Limb (tissue), 2 donors: ENCODE results near the gene GLIS2.

Experiments used
- DNase-seq, 2 donors: peaks; one replicate each; pipeline ENCODE4 v3.0.0-alpha.2; 2016; ENCODE audit errors: extremely low spot score in 2 of 2

The GLIS2 gene

DNA sequence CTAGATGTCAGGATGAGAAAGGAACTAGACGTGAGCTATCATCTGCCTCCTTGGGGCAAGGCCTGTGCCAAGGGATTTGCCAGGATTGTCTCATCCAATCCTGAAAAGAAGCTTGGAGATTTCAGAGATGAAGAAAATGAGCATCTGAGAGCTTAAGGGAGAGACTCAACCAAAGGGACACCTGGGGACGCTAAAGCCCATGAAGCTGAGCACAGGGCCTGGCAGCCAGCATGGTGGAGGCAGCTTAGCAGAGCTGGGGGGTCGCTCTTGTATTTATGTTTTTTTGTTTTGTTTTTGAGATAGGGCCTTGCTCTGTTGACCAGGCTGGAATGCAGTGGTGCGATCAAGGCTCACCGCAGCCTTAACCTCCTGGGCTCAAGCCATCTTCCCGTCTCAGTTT is 18.4 kb upstream of the GLIS2 start:
- DNase-seq: no peak

DNA sequence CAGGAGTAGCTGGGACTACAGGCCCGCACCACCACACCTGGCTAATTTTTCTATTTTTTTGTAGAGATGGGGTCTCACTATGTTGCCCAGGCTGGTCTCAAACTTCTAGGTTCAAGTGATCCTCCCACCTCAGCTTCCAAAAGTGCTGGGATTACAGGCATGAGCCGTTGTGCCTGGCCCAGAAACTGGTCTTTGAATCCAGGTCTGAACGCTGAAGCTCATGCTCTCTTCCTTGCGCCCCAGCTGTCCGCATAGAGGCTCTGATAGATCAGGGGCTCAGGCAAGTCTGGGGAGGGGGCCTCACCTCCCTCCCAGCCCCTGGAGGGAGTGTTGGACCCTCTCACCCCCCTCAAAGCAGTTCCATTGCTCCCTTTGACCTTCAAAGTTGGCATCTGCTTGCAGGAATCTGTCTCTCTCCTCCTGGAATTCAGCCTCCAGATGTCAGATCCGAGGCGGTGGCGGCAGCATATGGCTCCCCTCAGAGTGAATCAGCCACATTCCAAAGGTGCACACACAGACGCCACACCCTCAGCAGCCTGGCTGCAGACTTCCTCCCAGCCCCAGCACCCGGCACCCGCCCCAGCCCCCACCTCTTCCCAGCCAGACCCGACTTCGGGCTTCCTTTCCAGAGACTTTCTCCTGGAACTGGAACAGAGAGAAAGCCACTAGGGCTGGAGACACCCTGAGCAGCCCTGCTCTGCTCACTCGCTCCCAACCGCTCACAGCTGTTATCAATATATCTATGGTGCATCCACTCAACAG is 16.9 kb upstream of the GLIS2 start:
- peak; percentile 81 to 83 for DNase-seq

DNA sequence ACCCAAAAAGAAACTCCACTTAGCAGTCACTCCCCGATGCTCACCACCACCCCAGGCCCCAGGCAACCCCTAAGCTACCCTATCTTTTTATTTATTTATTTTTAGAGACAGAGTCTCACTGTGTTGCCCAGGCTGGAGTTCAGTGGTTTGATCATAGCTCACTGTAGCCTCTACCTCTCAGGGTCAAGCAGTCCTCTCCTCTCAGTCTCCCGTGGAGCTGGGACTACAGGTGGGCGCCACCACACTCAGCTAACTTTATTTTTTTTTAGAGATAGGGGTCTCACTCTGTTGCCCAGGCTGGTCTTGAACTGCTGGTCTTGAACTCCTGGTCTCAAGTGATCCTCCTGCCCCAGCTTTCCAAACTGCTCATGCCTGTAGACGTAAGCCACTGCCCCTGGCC is 14.7 kb upstream of the GLIS2 start:
- no peak for DNase-seq

DNA sequence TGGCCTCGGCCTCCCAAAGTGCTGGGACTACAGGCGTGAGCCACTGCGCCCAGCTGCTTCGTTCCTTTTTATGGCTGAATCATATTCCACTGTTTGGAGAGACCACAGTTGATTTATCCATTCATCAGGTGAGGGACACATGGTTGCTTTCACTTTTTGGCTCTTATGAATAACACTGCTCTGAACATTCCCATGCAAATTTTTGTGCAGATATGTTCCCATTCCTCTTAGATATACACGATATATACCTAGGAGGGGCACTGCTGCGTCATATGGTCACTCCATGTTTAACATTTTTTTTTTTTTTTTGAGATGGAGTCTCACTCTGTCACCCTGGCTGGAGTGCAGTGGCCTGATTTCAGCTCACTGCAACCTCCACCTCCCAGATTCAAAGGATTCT is 13.9 kb upstream of the GLIS2 start:
- no peak for DNase-seq

DNA sequence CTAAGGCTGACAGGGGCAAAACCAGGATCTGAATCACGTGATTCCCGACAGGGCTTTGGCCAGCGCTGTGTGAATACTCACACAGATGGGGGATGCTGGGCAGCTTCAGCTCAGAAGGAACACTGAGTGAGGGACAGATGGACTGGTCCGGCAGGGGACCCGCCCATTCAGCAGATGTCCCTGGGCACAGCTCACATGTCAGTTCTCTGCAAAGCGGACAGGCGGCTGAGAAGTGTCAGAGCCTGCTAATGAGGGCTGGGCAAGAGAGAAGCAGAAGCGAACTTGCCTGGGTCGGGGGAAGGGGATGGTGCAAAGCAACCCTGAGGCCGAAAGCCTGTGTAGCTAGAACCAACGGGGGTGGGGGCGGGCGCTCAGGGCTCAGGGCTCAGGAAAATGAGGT is 11.9 kb upstream of the GLIS2 start:
- peak; percentile 38 to 40 for DNase-seq

DNA sequence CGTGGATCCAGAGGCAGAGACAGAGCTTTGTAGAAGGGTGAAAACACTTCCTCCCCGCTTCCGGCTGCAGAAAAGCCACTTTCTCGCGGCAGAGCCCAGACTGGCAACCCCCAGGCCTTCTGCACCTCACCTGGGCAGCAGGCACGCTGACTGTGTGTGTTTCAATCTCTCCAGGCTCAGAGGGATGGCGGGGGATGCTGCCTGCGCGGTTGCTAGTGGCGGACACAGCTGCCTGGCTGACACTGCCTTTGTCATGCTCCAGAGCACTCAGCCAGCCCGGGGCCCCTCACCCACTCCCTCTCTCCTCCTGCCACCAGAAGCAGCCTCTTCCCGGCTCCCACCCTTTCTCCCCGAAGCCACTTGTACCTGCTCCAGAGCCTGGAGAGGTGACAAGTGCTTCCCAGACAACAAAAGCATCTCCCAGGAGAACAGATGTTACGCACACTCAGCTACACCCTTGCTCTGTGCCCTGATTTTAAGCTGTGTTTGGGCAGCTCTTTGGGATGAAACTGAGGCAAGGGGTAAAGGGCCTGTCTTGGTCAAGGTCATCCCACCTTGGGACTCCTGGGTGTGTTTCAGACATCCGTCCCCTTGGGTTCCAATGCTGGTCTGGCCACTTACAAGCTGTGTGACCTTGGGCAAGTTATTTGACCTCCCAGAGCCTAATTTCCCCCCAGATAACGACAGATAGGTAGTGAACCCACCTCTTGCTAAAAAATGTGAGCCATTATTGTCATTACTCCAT is 9.2 kb upstream of the GLIS2 start:
- peak in 1 of 2 donors; percentile 53 for DNase-seq

DNA sequence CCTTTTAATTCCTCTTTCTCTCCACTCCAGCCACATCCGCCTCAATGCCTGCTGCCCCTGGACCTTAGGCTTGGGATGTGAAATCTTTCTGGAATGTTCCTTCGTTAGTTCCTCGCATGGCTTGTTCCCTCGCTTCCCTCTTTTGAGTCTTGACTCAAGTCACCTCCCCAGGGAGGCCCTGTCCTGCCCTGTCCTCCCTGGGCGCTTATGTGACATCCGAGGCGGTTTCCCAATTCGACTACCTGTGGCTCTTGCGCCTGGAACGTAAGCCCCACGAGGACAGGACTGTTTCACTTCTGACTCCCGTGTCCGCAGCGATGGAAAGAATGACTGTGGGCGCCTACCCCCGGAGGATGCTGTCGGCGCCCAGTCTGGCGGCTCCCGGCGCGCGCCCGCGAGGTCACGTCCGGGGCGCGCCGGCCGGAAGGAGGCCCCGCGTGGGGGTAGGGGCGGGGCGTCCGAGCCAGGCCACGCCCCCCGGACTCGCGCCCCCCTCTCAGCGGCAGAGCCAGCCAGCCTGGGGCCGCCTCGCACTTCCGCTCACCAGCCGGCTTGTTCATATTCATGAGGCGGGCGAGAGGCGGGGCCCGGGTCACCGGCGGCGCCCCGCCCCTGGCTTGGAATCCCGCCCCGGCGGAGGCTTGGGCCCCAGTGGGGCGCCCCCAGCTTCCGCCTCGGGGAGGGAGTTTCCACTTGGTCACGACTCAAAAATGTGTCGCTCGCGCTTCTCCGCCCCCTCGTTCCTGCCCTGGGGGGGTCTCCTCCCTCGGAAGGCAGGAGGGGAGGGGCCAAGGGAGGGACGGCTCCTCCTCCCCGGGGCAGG is 8.4 kb upstream of the GLIS2 start:
- peak; percentile 93 to 94 for DNase-seq

DNA sequence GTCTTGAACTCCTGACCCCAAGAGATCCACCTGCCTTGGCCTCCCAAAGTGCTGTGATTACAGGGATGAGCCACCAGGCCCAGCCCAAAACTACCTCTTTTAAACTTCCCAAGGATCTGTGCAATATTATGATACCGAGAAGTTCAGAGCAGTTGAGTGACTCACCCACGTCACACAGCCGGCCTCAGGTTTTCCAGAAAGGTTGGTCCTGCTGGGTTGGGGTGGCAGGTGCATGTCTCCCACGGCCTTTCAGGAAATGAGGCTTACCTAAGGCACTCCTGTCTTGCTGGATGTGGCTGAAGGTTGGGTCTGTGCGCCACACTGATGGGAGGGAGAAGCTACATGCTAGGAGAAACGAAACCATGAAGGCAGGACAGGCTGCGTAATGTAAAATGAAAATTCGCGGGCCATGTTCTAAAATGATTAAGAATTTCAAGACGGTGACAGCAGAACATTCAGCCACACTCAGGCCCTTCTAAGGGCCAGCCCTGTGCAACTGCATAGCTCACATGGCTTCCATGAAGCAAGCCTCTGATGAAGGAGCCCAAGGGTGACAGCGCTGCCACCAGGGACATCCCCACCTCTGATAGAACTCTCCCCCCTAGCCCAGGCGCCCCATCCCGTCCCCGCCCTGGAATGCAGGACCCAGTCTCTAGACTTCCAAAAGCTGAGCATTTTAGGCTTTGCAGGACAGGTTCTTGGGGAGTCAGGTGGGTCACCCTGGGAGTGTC is 6.6 kb upstream of the GLIS2 start:
- DNase-seq: no peak

DNA sequence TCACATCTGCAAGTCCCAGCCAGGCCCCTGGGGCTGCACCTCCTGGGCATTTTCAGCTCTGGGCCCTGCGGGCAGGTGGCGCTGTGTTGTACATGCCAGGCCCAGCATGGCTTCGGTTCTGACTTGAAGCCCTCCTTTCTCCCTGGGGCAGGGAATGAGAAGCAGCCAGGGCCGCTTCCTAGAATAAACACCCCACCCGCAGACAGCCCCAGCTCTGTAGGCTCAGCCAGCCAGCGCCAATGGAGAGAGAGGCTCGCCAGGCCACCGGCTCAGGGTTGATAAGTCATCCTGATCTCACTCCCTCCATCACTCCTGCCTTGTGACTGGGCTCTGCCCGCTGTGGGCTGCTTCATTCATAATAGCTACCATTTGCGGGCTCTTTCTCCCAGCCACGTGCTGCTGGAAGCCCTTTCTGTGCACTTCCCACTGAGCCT is 6.0 kb upstream of the GLIS2 start:
- peak in 1 of 2 donors; percentile 54 for DNase-seq

DNA sequence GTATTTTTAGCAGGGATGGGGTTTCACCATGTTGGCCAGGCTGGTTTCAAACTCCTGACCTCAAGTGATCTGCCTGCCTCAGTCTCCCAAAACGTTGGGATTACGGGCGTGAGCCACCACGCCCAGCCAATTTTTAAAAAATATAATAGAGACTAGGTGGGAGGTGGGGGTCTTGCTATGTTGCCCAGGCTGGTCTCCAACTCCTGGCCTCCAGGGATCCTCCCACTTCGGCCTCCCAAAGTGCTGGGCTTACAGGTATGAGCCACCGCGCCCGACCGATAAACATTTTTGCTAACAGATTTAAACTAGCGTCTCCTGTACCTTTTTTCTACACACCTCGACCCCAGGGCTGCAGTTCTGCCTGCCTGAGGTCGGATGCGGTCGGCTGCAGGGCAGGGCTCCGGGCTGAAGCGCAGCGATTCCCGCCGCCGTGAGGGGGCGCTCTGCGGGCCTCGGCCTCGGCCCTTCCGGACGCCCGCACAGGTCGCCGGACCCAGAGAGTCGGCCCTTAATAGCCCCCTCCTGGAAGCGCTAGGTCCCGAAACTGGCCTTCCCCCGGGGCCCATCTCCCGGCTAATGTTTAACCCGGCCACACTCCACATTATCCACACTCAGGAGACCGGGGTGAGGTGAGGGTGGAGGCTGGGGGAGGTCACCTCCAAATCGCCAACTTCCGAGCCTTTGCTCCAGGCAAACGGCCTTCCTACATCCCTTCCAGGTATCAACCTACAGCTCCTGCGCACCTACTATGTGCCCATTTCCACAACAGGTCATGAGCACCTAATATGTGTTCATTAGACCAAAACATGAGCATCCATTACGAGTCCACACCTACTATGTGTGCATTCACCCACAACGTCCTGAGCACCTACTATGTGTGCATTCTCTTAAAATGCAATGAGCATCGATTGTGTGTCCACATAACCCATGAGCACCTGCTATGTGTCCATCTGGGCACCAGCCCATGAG is 2.0 kb upstream of the GLIS2 start:
- no peak for DNase-seq

DNA sequence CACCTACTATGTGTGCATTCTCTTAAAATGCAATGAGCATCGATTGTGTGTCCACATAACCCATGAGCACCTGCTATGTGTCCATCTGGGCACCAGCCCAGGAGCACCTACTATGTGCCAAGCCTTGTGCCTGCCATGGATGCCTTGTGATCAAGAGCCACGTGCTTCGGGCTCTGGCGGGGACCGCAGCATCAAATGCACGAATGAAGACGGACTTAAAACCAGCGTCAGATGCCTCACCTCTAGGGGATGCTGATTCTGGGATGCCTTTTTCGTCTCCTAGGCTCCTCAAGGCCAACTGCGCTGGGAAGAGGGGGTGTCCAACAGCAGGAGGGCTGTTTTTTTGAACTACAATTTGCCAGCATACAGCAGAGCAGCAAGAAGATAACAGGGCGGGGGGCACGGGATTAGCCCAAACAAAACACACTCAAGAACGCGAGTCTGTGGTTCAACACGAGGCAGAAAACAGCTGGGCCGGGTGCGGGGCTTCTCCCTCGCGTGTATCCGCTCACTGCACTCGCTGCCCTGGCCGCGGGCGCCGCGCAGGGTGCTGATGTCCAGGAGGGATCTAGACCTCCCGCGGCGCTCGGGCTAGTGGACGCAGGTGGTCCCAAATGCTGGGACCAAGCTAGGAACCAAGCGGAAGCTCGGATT is 1.2 kb upstream of the GLIS2 start:
- peak; percentile 32 to 73 for DNase-seq

DNA sequence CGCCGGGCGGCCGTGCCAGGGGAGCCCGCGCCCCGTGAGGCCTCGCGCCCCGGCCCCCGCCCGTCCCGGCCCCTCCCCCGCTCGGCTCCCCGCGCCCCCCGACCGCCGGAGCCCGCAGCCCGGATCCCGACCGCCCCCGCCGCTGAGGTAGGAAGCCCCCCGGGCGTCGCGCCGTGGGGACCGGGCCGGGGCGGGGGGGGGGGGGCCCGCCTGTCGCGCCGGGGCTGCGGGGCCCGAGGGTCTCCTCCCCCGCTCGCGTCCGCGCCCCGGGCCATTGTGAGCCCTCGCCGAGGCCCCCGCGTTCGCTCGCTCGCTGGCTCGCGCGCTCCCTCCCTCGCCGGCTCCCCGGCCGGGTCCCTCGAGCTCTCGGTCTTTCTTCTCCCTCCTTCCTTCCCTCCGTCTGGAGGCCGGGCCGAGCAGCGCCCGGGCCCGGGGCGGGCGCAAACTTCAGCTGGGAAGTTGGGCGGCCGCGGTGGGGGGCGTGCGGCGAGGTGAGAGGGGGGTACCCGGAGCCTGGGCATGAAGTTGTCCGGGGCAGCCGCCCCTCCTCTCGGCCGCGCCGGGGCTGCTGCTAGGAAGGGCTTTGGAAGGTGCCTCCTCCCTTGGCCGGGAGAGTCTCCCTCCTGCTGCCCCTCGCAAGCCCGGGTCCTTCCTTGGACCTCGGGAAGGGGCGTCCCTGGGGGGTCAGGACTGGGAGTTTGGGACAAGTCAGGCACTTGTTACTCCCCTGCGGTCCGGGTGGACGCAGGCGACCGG is 419 bp downstream of the GLIS2 start:
- DNase-seq: peak in 1 of 2 donors; percentile 69

DNA sequence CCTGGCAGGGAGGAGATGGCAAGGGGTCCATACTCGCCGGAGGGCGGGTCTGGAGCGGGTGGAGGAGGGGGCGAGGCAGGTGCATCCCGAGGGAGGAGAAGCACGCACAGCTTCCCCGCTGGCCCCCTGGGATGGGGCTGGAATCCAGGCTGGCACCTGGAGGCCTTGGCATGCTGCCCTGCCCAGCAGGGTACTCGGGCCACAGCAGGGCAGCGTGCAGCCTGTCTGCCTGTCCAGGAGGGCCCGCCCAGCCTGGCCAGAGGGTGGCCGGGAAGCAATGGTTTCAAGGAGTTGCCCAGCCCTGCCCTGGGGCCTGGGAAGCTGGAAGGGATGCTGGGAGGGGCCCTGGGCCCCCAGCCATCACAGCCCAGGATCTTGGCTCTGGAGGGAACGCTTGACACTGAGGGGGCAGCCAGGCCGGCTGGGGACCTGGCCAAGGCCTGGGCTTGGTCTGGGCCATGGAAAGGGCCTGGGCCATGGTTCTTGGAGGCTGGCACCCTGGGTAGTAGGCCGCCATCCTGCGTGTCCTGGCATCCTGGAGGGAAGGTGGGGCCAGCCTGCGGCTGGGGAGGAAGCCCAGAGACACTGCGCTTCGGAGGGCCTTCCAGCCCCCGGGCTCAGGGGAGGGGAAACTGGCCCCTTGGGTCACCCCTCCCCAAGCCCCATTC is 1.1 kb downstream of the GLIS2 start:
- no peak for DNase-seq

DNA sequence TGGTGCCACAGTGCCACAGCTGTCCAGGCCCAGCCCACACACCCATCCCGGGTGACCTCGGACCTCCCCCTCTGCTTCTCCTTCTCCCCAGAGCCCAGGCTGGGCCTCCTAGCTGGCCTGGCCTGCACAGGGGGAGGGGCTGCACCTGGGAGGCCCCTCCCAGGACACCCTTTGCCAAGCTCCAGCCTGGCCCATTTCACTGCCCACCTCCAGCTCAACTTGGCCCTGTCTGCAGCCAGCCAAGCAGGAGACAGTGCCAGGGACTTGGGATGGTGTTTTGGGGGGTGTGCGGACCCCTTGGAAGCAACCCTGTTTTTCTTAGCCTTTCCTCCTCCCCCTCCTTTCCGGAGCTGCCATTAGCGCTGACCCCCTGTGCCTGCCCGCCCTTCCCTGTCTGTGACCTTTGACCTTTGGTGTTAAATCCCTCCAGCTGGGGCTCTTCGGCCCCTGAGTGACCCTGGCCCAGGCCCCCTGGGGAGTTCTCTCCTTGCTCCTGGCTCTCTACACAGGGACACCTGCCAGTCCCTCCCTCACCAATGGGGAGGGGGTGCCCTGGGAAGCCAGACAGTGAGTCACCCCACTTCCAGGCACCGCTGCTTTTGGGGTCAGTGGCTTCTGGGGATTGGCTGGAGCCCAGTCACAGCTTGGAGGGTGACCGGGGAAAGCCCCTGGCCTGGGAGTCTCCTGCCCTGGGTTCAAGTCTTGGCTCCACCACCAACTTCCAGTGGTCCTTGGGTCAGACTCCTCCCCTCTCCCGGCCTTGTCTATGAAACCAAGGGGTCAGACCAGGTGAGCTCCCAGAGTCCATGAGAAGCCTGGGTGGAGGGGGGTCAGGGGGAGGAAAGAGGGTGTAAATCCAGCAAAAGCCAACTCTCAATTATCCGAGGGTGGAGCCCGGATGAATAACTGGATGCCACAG is 1.9 kb downstream of the GLIS2 start:
- DNase-seq: no peak

DNA sequence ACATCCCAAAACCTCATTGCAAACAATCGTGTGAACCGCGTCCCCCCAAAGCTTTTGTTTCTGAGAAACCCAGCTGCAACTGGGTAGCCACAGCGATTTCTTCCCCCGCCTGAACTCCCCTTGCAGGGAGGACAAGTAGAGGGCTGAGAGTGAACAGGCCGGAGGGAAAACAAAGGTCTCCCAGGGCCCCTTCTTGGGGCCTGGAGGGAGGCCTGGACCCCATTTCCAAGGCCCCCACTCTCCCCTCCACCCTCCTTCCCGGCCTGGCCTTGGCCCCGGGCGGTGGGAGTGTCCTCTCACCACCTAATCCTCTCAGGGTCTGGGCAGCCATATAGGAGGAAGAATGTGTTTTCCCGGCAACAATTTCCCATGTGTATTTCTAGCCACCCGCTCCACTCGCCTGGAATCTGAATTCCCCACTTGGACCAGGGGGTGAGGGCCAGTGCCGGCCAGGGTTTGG is 2.6 kb downstream of the GLIS2 start:
- no peak for DNase-seq

DNA sequence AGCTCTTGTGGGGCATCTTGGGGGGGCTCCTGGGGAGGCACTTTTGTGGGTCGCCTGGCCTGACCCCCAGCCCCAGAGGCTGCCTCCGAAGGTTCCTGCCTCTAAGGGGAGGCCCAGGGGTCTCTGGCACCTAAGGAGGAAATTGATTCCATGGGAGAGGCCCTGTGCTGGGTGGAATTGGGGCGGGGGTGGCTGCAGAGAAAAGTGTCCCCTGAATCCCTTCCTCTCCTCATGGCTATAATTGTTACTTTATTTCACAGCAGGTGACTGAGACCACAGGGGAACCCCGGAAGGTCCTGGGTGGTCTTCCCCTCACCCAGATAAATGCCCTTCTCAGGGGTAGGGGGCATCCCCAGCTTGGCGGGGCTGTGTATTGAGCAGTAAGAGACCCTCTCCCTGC is 3.1 kb downstream of the GLIS2 start:
- no peak for DNase-seq
